Mesenchymal stem cell (in vitro differentiated cells and primary cell): ENCODE data around the gene GFAP.

Experiments used
- DNase-seq: peaks from one replicate; pipeline ENCODE4 v3.0.0-alpha.2; 2013
- H2AFZ ChIP-seq: one replicate; pipeline ENCODE4 v1.6.1; 2013; ENCODE audit warnings: low read depth, mild to moderate bottlenecking, control low read depth, inconsistent platforms, low read length, moderate library complexity
- H2AK5ac ChIP-seq: 2 replicates; pipeline ENCODE4 v1.6.1; 2013; ENCODE audit warnings: low read length, moderate library complexity, mild to moderate bottlenecking, inconsistent platforms; ENCODE audit not compliant: severe bottlenecking
- H2BK120ac ChIP-seq: one replicate; pipeline ENCODE4 v1.6.1; 2013; ENCODE audit warnings: low read depth, mild to moderate bottlenecking, inconsistent platforms, low read length, moderate library complexity
- H2BK12ac ChIP-seq, 2 experiments: one replicate each; pipeline ENCODE4 v1.6.1; 2013; ENCODE audit warnings: inconsistent platforms in 2 of 2, low read length in 2 of 2, mild to moderate bottlenecking in 2 of 2, moderate library complexity in 2 of 2, control low read depth in 1 of 2
- H2BK15ac ChIP-seq: one replicate; pipeline ENCODE4 v1.6.1; 2013; ENCODE audit warnings: mild to moderate bottlenecking, low read depth, inconsistent platforms; ENCODE audit not compliant: poor library complexity, severe bottlenecking
- H2BK5ac ChIP-seq: 2 replicates; pipeline ENCODE4 v1.6.1; 2013; ENCODE audit warnings: low read depth, mild to moderate bottlenecking, low read length, control low read depth, inconsistent platforms; ENCODE audit not compliant: poor library complexity, severe bottlenecking
- H3K14ac ChIP-seq, 2 experiments: one replicate each; pipeline ENCODE4 v1.6.1; 2013; ENCODE audit warnings: inconsistent platforms in 2 of 2, low read length in 2 of 2, control low read depth in 1 of 2, mild to moderate bottlenecking in 1 of 2, moderate library complexity in 1 of 2
- H3K18ac ChIP-seq, 2 experiments: one replicate each; pipeline ENCODE4 v1.6.1; 2013; ENCODE audit warnings: inconsistent platforms in 2 of 2, low read length in 2 of 2, control low read depth in 1 of 2, low read depth in 1 of 2, mild to moderate bottlenecking in 1 of 2
- H3K23ac ChIP-seq, 2 experiments: one replicate each; pipeline ENCODE4 v1.6.1; 2013; ENCODE audit warnings: inconsistent platforms in 2 of 2, low read length in 2 of 2, mild to moderate bottlenecking in 2 of 2, moderate library complexity in 2 of 2, control low read depth in 1 of 2
- H3K27ac ChIP-seq: 2 replicates; pipeline ENCODE4 v1.5.1; 2013; ENCODE audit warnings: mild to moderate bottlenecking, moderate library complexity, low read length, control low read depth, inconsistent platforms; ENCODE audit not compliant: poor library complexity, severe bottlenecking
- H3K27me3 ChIP-seq, 2 experiments: 2 replicates each; pipeline versions ENCODE4 v1.6.1 to v1.7.0; 2013; ENCODE audit warnings: low read length in 2 of 2, mild to moderate bottlenecking in 2 of 2, moderate library complexity in 2 of 2, control low read depth in 1 of 2, inconsistent platforms in 1 of 2; ENCODE audit not compliant: control insufficient read depth in 1 of 2, insufficient read depth in 1 of 2
- H3K36me3 ChIP-seq, 2 experiments: 2 replicates each; pipeline versions ENCODE4 v1.6.1 to v1.7.0; 2013; ENCODE audit warnings: low read length in 2 of 2, control low read depth in 1 of 2, inconsistent platforms in 1 of 2, low read depth in 1 of 2, mild to moderate bottlenecking in 1 of 2; ENCODE audit not compliant: insufficient read depth in 2 of 2, control insufficient read depth in 1 of 2
- H3K4ac ChIP-seq, 2 experiments: one replicate each; pipeline ENCODE4 v1.6.1; 2013; ENCODE audit warnings: inconsistent platforms in 2 of 2, low read length in 2 of 2, mild to moderate bottlenecking in 2 of 2, moderate library complexity in 2 of 2, control low read depth in 1 of 2, low read depth in 1 of 2
- H3K4me1 ChIP-seq: 2 replicates; pipeline ENCODE4 v1.6.1; 2013; ENCODE audit warnings: low read depth, low read length, control low read depth; ENCODE audit not compliant: control insufficient read depth, insufficient read depth
- H3K4me2 ChIP-seq: 2 replicates; pipeline ENCODE4 v1.6.1; 2013; ENCODE audit warnings: low read length, mild to moderate bottlenecking, inconsistent platforms; ENCODE audit not compliant: poor library complexity, severe bottlenecking
- H3K4me3 ChIP-seq, 2 experiments: 2 replicates each; pipeline versions ENCODE4 v1.5.1 to v1.7.0; 2013; ENCODE audit warnings: low read length in 2 of 2, mild to moderate bottlenecking in 2 of 2, control low read depth in 1 of 2, low read depth in 1 of 2; ENCODE audit not compliant: insufficient read depth in 1 of 2
- H3K79me1 ChIP-seq: replicated peaks from 2 replicates; pipeline ENCODE4 v1.6.1; 2013; ENCODE audit warnings: mild to moderate bottlenecking, control low read depth, low read length, inconsistent platforms; ENCODE audit not compliant: poor library complexity, severe bottlenecking
- H3K9ac ChIP-seq: 2 replicates; pipeline ENCODE4 v1.7.0; 2013; ENCODE audit warnings: mild to moderate bottlenecking, low read length, moderate library complexity
- H3K9me3 ChIP-seq: 2 replicates; pipeline ENCODE4 v1.7.0; 2013; ENCODE audit warnings: mild to moderate bottlenecking, low read length; ENCODE audit not compliant: control insufficient read depth
- H4K8ac ChIP-seq: one replicate; pipeline ENCODE4 v1.6.1; 2013; ENCODE audit warnings: inconsistent platforms, mild to moderate bottlenecking, low read length, moderate library complexity
- H4K91ac ChIP-seq: one replicate; pipeline ENCODE4 v1.6.1; 2013; ENCODE audit warnings: mild to moderate bottlenecking, low read length, inconsistent platforms
- WGBS: methylation state at CpG from one replicate; pipeline ENCODE4 v1.1.7; 2013; ENCODE audit warnings: mixed read lengths; 5-methylcytosine and 5-hydroxymethylcytosine counted together

Gene GFAP

DNA sequence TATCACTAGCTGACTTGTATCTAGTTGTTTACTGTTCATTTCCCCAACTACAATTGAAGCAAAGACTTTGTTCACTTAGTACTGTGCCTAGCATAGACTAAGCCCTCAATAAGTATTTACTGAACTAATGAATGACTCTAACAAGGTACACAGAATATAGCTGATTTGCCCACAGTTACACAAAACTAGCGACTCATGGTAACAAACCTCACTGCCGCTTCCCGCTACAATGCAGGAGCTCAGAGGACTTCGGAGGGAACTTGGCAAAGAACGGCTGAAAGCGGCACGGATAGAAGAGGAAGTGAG is 16.6 kb downstream of the GFAP start:
- Histone ChIP-seq H3K18ac (peak overlapping the region in 1 of 2 experiments; percentile 16), H4K91ac (no peak overlapping the region), H3K4me2 (peak overlapping the region; percentile 64), H3K79me1 (peaks cover 9% of the 10 kb centered on the region), H2BK120ac (no peak overlapping the region), H2AK5ac (no peak overlapping the region), H3K27ac (peak overlapping the region; percentile 93), H3K27me3 (no peaks in the 10 kb centered on the region), H2BK12ac (no peak overlapping the region), H3K9ac (peak overlapping the region; percentile 98), H3K4me1 (peaks cover 28% of the 10 kb centered on the region), H2BK5ac (no peak overlapping the region), H3K9me3 (no peaks in the 10 kb centered on the region), H3K4ac (peak overlapping the region in 1 of 2 experiments; percentile 60), H2BK15ac (no peak overlapping the region), H3K14ac (peak overlapping the region in 1 of 2 experiments; percentile 73), H3K36me3 (peaks cover 7 to 18% of the 10 kb centered on the region in 2 experiments), H4K8ac (peak overlapping the region; percentile 54), H3K4me3 (peak overlapping the region; percentile 80 to 94), H2AFZ (no peak overlapping the region), H3K23ac (peak overlapping the region in 1 of 2 experiments; percentile 53)
- DNase-seq: no peak
- 0% methylated on average over 7 of the region's 7 CpGs for WGBS

DNA sequence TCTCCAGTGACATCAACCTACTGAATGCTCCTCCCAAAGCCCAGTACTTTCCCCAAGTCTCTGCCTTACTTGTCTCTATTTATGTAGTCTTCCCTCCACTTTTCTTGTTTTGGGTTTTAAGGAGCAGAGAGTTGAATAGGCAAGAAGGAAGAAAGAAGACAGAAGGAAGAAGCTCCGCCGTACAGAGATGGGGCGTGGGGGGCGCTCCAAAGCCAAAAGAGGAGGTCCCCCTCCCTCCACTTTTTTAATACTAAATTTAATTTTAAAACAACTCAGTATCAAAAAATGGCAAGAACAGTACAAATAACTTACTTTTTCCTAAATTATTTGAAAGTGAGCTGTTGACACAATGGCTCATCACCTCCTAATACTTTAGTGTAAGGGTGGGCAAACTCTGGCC is 20.7 kb downstream of the GFAP start:
- Histone ChIP-seq H3K18ac (no peak overlapping the region), H3K4me3 (no peak overlapping the region), H2AFZ (no peak overlapping the region), H3K27ac (no peak overlapping the region), H2BK120ac (no peak overlapping the region), H3K4me2 (no peak overlapping the region), H3K36me3 (peaks cover 10 to 45% of the 10 kb centered on the region in 2 experiments), H2BK15ac (no peak overlapping the region), H3K23ac (no peak overlapping the region), H3K79me1 (peaks cover 11% of the 10 kb centered on the region), H2AK5ac (no peak overlapping the region), H4K91ac (no peak overlapping the region), H3K9me3 (no peaks in the 10 kb centered on the region), H3K4me1 (peaks cover 7% of the 10 kb centered on the region), H3K27me3 (no peaks in the 10 kb centered on the region), H3K14ac (no peak overlapping the region), H3K4ac (no peak overlapping the region), H2BK5ac (no peak overlapping the region), H2BK12ac (no peak overlapping the region), H3K9ac (no peak overlapping the region), H4K8ac (no peak overlapping the region)
- 90% methylated on average over 2 of the region's 4 CpGs for WGBS
- DNase-seq: no peak

- no peak overlapping the region for H3K4me3 ChIP-seq
- no peak overlapping the region for H3K4ac ChIP-seq
- no peak overlapping the region for H2AFZ ChIP-seq
- no peak overlapping the region for H3K9ac ChIP-seq
- H2BK15ac ChIP-seq: no peak overlapping the region
- H3K23ac ChIP-seq: no peak overlapping the region
- no peaks in the 10 kb centered on the region for H3K27me3 ChIP-seq
- H3K36me3 ChIP-seq: peaks cover 16 to 55% of the 10 kb centered on the region in 2 experiments
- no peak overlapping the region for H4K8ac ChIP-seq
- no peak overlapping the region for H3K4me2 ChIP-seq
- no peak overlapping the region for H2BK12ac ChIP-seq
- peaks cover 3% of the 10 kb centered on the region for H3K4me1 ChIP-seq
- H3K27ac ChIP-seq: no peak overlapping the region
- H3K18ac ChIP-seq: no peak overlapping the region
- no peak overlapping the region for H4K91ac ChIP-seq
- H2AK5ac ChIP-seq: no peak overlapping the region
- no peak overlapping the region for H2BK120ac ChIP-seq
- H2BK5ac ChIP-seq: no peak overlapping the region
- H3K14ac ChIP-seq: no peak overlapping the region
- H3K9me3 ChIP-seq: no peaks in the 10 kb centered on the region
- no peak for DNase-seq
- H3K79me1 ChIP-seq: peaks cover 23% of the 10 kb centered on the region
Measured at GRCh38 chr17:44892250-44892649, 23.1 kb downstream of the GFAP start.

GRCh38 chr17:44889003-44889402 is 26.3 kb downstream of the GFAP start:
- H3K18ac ChIP-seq: no peak overlapping the region
- no peaks in the 10 kb centered on the region for H3K27me3 ChIP-seq
- H3K4ac ChIP-seq: no peak overlapping the region
- no peak overlapping the region for H2BK12ac ChIP-seq
- no peak overlapping the region for H3K14ac ChIP-seq
- H2BK120ac ChIP-seq: no peak overlapping the region
- peaks cover 3% of the 10 kb centered on the region for H3K4me1 ChIP-seq
- DNase-seq: no peak
- no peak overlapping the region for H2BK15ac ChIP-seq
- H3K27ac ChIP-seq: no peak overlapping the region
- no peaks in the 10 kb centered on the region for H3K9me3 ChIP-seq
- peaks cover 32 to 71% of the 10 kb centered on the region in 2 experiments for H3K36me3 ChIP-seq
- H3K23ac ChIP-seq: no peak overlapping the region
- peaks cover 23% of the 10 kb centered on the region for H3K79me1 ChIP-seq
- no peak overlapping the region for H3K9ac ChIP-seq
- no peak overlapping the region for H2AFZ ChIP-seq
- H3K4me3 ChIP-seq: no peak overlapping the region
- H4K8ac ChIP-seq: no peak overlapping the region
- H3K4me2 ChIP-seq: no peak overlapping the region
- H2AK5ac ChIP-seq: no peak overlapping the region
- WGBS: 86% methylated on average over 7 of the region's 7 CpGs
- H4K91ac ChIP-seq: no peak overlapping the region
- no peak overlapping the region for H2BK5ac ChIP-seq
